ENCODE data around the gene PEAK3. TPM values are rescaled to one million over a fixed set of nuclear protein-coding genes. Genes with fewer than 3 reads are reported as not detected.

The PEAK3 gene
- total and polyA plus RNA-seq, 10 of the 15 experiments (the other 5 are each of a cell fraction or from before 2014, with no cell fraction given), result 0.03 to 0.10 (median 0.05) TPM; not detected in 7

GRCh38 chr19:2237869-2238153 lies 44.2 kb downstream of the PEAK3 start:
- SMC1A ChIA-PET (ENCODE audit: uncharacterized antibody, unreplicated experiment), result interaction anchor here (0.6 to 4.3 kb wide), 17 partner anchors 14 to 399 kb away, joined by 3 to 46 read pairs (median 4); partner anchors contain the start of gene AP3D1
- Histone ChIP-seq H3K9me3 (replicated peaks; ENCODE audit: control insufficient read depth, insufficient read depth, low read length) (no peaks in the 10 kb centered on the region), H2AFZ (ENCODE audit: control insufficient read depth, low read depth, low read length) (no peak overlapping the region), H3K27ac (ENCODE audit: control insufficient read depth, insufficient read depth) (peak overlapping the region; percentile 94; the same call in 1 of the 2 replicates), H3K4me1 (ENCODE audit: control insufficient read depth, insufficient read depth, low read length) (peaks cover 24% of the 10 kb centered on the region), H3K36me3 (ENCODE audit: control insufficient read depth in 2 of 2, insufficient read depth in 2 of 2, low read length in 1 of 2) (peaks cover 10 to 12% of the 10 kb centered on the region in 2 experiments; a peak in 3 of 4 replicates), H3K9ac (ENCODE audit: control insufficient read depth, insufficient read depth, low read length) (peak overlapping the region; percentile 80), H3K4me2 (ENCODE audit: control insufficient read depth, insufficient read depth) (peak overlapping the region; percentile 88), H3K27me3 (replicated peaks in 1 of 2; ENCODE audit: control insufficient read depth in 2 of 2, insufficient read depth in 2 of 2, low read length in 1 of 2) (no peaks in the 10 kb centered on the region), H4K20me1 (ENCODE audit: control insufficient read depth, insufficient read depth) (peaks cover 27% of the 10 kb centered on the region), H3K79me2 (ENCODE audit: control insufficient read depth, insufficient read depth, low read length) (peaks cover 93% of the 10 kb centered on the region), H3K4me3 (peak overlapping the region; percentile 81)
- POLR2A ChIA-PET, result interaction anchor here (0.5 to 4.0 kb wide), 10 partner anchors 17 to 1614 kb away, joined by 3 to 54 read pairs (median 4); no protein-coding TSS in a partner anchor
- no peak for TF ChIP-seq ZNF207 (IDR thresholded peaks at IDR 0.05; ENCODE audit: borderline replicate concordance)
- TF ChIP-seq CEBPZ (IDR thresholded peaks at IDR 0.05; ENCODE audit: low read depth, low read length), result no peak
- TF ChIP-seq RBBP5 (conservative IDR thresholded peaks at IDR 0.05), result no peak
- no peak for TF ChIP-seq ZNF384 (IDR thresholded peaks at IDR 0.05; ENCODE audit: borderline replicate concordance, low read depth, low read length)
- TF ChIP-seq SMC3 (IDR thresholded peaks at IDR 0.05; ENCODE audit: borderline replicate concordance, low read length), result no peak
- no peak for TF ChIP-seq CBX5 (IDR thresholded peaks at IDR 0.05; ENCODE audit: low read depth)
- no peak for TF ChIP-seq ZZZ3 (IDR thresholded peaks at IDR 0.05; ENCODE audit: control insufficient read depth, insufficient read length, low read depth)
- TF ChIP-seq POU2F2 (IDR thresholded peaks at IDR 0.05; ENCODE audit: borderline replicate concordance, low read depth, low read length), result no peak
- no peak for TF ChIP-seq RUNX3 (IDR thresholded peaks at IDR 0.05; ENCODE audit: low read length)
- TF ChIP-seq IKZF2 (IDR thresholded peaks at IDR 0.05), result no peak
- no peak for TF ChIP-seq BMI1 (IDR thresholded peaks at IDR 0.05; ENCODE audit: borderline replicate concordance)
- TF ChIP-seq ZNF274 (IDR thresholded peaks at IDR 0.05; ENCODE audit: insufficient read depth, insufficient read length), result no peak
- no peak for TF ChIP-seq RELA (IDR thresholded peaks at IDR 0.05; ENCODE audit: borderline replicate concordance, partially characterized antibody)
- TF ChIP-seq IKZF1 (conservative IDR thresholded peaks at IDR 0.05), result no peak
- no peak for TF ChIP-seq CREM (IDR thresholded peaks at IDR 0.05; ENCODE audit: low read depth)
- no peak for TF ChIP-seq STAT1 (conservative IDR thresholded peaks at IDR 0.05)
- TF ChIP-seq FOXM1 (IDR thresholded peaks at IDR 0.05; ENCODE audit: low read depth, low read length), result no peak
- no peak for TF ChIP-seq ZBTB11 (CRISPR knock-in tag; IDR thresholded peaks at IDR 0.05)
- TF ChIP-seq SMARCA5 (IDR thresholded peaks at IDR 0.05), result no peak
- FAIRE-seq, result no peak
- 25% methylated on average over 6 of the region's 6 CpGs for WGBS (ENCODE audit: insufficient coverage, insufficient replicate concordance, low lambda C conversion rate, missing lambda C conversion rate)
- BruUV-seq (replicated peaks), result no TSS peak
- no peak for DNase-seq (ENCODE audit: low read depth, low spot score)
- CTCF ChIA-PET, result interaction anchor here (0.6 to 4.7 kb wide), 12 partner anchors 23 to 340 kb away, joined by 3 to 130 read pairs (median 5); no protein-coding TSS in a partner anchor
- intact Hi-C loops (cut with micrococcal nuclease; ENCODE audit: unreplicated experiment) (loop anchor here (5.0 to 10.0 kb wide), 3 partner anchors 89 to 154 kb away; partner anchors contain the start of genes IZUMO4, LSM7, MOB3A and SPPL2B), in situ Hi-C loops (cut with MboI) (loop anchor here (5.0 kb wide), 1 partner anchor 34 kb away; no protein-coding TSS in a partner anchor)
- RAD21 ChIA-PET (ENCODE audit: unreplicated experiment), result interaction anchor here (0.6 to 4.2 kb wide), 10 partner anchors 8 to 156 kb away, joined by 3 to 72 read pairs (median 6); no protein-coding TSS in a partner anchor
- no peak for ATAC-seq
